ENCODE data around the gene ERMAP. TPM values are rescaled to one million over a fixed set of nuclear protein-coding genes. Genes with fewer than 3 reads are reported as not detected.
A peak's percentile ranks its signal among the peaks of the same experiment; 100 is the strongest.

ERMAP gene
- total and polyA plus RNA-seq, 9 of the 15 experiments (the other 6 are each of a cell fraction or from before 2014, with no cell fraction given), result 8.0 to 31.4 (median 22.5) TPM

DNA sequence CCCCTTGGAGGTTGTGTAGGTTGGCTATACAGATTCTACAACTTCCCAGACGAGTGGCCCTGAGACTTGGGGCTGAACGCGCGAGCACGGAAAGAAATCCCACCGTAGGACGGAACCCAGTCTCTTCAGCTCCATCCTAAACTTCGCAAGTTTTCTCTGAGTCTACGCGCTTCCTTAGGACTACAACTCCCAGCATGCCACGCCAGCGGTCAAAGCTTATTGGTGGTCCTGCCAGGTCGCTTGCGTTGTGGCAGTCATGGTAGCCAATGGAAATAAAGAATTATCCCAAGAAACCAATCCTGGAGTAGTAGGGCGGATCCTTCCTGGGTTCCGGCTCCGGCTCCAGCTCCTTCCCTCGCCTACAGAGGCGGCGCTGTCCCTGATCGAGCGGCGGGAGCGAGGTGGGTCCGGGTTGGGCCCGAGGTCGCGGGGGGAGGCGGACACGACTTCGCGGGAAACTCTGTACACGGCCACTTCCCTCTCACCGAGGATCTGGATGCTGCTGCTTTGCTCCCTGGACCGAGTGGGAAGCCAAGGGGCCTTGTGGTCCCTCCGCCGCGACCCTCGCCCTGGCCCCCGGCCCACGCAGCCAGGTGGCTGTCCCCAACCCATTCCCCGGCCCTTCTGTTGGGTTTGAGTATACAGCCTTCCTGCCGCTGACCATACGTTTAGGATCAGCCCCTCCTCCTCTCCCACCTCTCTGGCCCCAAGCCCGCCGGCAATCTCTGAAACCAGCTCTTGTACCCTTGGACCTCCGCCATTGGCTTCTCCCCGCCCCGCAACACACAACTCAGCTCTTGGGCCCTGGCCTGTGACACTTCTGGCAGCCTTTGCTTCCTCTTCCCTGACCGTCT is 29.6 kb downstream of the ERMAP start, which contains the start of gene ZNF691 (continued):
- TF ChIP-seq, protein P1, sequence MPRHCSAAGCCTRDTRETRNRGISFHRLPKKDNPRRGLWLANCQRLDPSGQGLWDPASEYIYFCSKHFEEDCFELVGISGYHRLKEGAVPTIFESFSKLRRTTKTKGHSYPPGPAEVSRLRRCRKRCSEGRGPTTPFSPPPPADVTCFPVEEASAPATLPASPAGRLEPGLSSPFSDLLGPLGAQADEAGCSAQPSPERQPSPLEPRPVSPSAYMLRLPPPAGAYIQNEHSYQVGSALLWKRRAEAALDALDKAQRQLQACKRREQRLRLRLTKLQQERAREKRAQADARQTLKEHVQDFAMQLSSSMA (CRISPR knock-in tag; IDR thresholded peaks at IDR 0.05), result peak; percentile 52; the same call in 1 of the 2 replicates
- TF ChIP-seq RAD21 (CRISPR knock-in tag; conservative IDR thresholded peaks at IDR 0.05 in 1 of 2, IDR thresholded peaks at IDR 0.05 in 1 of 2) (peak; percentile 5 to 17; a peak in 1 of 4 replicates), ZNF316 (IDR thresholded peaks at IDR 0.05) (0 out of 2 replicates have a peak, but pooled peaks have one; percentile 20), GATA2 (CRISPR knock-in tag; IDR thresholded peaks at IDR 0.05) (no peak), ZNF431 (CRISPR knock-in tag; IDR thresholded peaks at IDR 0.05) (peak; percentile 54; the same call in 1 of the 2 replicates), SRSF3 (IDR thresholded peaks at IDR 0.05; ENCODE audit: insufficient read depth, low read length) (0 out of 2 replicates have a peak, but pooled peaks have one; percentile 40), ZNF311 (CRISPR knock-in tag; IDR thresholded peaks at IDR 0.05) (no peak), MIER1 (IDR thresholded peaks at IDR 0.05; ENCODE audit: low read depth) (peak; percentile 71; the same call in 1 of the 2 replicates), ZNF253 (CRISPR knock-in tag; conservative IDR thresholded peaks at IDR 0.05) (no peak), ZC3H4 (CRISPR knock-in tag; IDR thresholded peaks at IDR 0.05; ENCODE audit: borderline replicate concordance) (peak; percentile 57; the same call in 1 of the 2 replicates), ZNF766 (CRISPR knock-in tag; conservative IDR thresholded peaks at IDR 0.05) (0 out of 2 replicates have a peak, but pooled peaks have one; percentile 41), HNRNPL (IDR thresholded peaks at IDR 0.05; ENCODE audit: low read depth, low read length) (no peak), FOXJ2 (tag; IDR thresholded peaks at IDR 0.05) (no peak), MAZ (CRISPR knock-in tag; conservative IDR thresholded peaks at IDR 0.05 in 1 of 2, IDR thresholded peaks at IDR 0.05 in 1 of 2) (peak; percentile 83 to 84), GABPA (tag; conservative IDR thresholded peaks at IDR 0.05; ENCODE audit: low read depth) (peak; percentile 97), ELF1 (tag; IDR thresholded peaks at IDR 0.05) (peak; percentile 80), TARDBP (IDR thresholded peaks at IDR 0.05) (0 out of 2 replicates have a peak, but pooled peaks have one; percentile 48), ELF2 (CRISPR knock-in tag; IDR thresholded peaks at IDR 0.05) (0 out of 2 replicates have a peak, but pooled peaks have one; percentile 46), ZBED1 (IDR thresholded peaks at IDR 0.05) (no peak), NR2C2 (CRISPR knock-in tag; IDR thresholded peaks at IDR 0.05) (peak; percentile 84), NR2C2 (tag; IDR thresholded peaks at IDR 0.05) (peak; percentile 93)
- TF ChIP-seq, protein P2, sequence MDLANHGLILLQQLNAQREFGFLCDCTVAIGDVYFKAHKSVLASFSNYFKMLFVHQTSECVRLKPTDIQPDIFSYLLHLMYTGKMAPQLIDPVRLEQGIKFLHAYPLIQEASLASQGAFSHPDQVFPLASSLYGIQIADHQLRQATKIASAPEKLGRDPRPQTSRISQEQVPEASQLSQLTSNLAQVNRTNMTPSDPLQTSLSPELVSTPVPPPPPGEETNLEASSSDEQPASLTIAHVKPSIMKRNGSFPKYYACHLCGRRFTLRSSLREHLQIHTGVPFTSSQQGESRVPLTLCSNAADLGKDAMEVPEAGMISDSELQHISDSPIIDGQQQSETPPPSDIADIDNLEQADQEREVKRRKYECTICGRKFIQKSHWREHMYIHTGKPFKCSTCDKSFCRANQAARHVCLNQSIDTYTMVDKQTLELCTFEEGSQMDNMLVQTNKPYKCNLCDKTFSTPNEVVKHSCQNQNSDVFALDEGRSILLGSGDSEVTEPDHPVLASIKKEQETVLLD (IDR thresholded peaks at IDR 0.05), result 0 out of 2 replicates have a peak, but pooled peaks have one; percentile 50
- TF ChIP-seq, protein P3, sequence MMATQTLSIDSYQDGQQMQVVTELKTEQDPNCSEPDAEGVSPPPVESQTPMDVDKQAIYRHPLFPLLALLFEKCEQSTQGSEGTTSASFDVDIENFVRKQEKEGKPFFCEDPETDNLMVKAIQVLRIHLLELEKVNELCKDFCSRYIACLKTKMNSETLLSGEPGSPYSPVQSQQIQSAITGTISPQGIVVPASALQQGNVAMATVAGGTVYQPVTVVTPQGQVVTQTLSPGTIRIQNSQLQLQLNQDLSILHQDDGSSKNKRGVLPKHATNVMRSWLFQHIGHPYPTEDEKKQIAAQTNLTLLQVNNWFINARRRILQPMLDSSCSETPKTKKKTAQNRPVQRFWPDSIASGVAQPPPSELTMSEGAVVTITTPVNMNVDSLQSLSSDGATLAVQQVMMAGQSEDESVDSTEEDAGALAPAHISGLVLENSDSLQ (IDR thresholded peaks at IDR 0.05), result peak; percentile 100
- TF ChIP-seq, protein P4, sequence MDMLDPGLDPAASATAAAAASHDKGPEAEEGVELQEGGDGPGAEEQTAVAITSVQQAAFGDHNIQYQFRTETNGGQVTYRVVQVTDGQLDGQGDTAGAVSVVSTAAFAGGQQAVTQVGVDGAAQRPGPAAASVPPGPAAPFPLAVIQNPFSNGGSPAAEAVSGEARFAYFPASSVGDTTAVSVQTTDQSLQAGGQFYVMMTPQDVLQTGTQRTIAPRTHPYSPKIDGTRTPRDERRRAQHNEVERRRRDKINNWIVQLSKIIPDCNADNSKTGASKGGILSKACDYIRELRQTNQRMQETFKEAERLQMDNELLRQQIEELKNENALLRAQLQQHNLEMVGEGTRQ (CRISPR knock-in tag; IDR thresholded peaks at IDR 0.05), result no peak

Data from K562 (cell line).